Astrocyte (in vitro differentiated cells and primary cell): ENCODE measurements around the gene MTMR11.

ENCODE experiments used
- EZH2 ChIP-seq: IDR thresholded peaks from 2 replicates; pipeline ENCODE4 v1.6.1; 2012; ENCODE audit warnings: mild to moderate bottlenecking, low read length, inconsistent platforms; ENCODE audit not compliant: insufficient read depth
- TF ChIP-seq, protein P1 (sequence below): IDR thresholded peaks from 2 replicates; pipeline ENCODE4 v1.5.1; 2011; ENCODE audit warnings: low read depth, mild to moderate bottlenecking, inconsistent platforms, low read length, moderate library complexity; ENCODE audit not compliant: insufficient read depth

GRCh38 chr1:149962736-149963135 lies 26.1 kb upstream of the MTMR11 start:
- TF ChIP-seq, protein P1, sequence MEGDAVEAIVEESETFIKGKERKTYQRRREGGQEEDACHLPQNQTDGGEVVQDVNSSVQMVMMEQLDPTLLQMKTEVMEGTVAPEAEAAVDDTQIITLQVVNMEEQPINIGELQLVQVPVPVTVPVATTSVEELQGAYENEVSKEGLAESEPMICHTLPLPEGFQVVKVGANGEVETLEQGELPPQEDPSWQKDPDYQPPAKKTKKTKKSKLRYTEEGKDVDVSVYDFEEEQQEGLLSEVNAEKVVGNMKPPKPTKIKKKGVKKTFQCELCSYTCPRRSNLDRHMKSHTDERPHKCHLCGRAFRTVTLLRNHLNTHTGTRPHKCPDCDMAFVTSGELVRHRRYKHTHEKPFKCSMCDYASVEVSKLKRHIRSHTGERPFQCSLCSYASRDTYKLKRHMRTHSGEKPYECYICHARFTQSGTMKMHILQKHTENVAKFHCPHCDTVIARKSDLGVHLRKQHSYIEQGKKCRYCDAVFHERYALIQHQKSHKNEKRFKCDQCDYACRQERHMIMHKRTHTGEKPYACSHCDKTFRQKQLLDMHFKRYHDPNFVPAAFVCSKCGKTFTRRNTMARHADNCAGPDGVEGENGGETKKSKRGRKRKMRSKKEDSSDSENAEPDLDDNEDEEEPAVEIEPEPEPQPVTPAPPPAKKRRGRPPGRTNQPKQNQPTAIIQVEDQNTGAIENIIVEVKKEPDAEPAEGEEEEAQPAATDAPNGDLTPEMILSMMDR = no peak
- no peak for TF ChIP-seq EZH2
